Endometrium (tissue), 2 donors: ENCODE results near the gene SF3B2.
"Not testable (repeated sequence)": the region's sequence is repeated elsewhere in the genome, so short reads cannot be mapped to it uniquely, and the experiment has no call there.

Experiments used
- FAIRE-seq: peaks from 2 replicates; lab custom pipeline; 2012; peaks lifted over from hg19 to GRCh38; lab: Jason Lieb, UNC
- donor health status: control.
- donor health status: control.

The SF3B2 gene, protein sequence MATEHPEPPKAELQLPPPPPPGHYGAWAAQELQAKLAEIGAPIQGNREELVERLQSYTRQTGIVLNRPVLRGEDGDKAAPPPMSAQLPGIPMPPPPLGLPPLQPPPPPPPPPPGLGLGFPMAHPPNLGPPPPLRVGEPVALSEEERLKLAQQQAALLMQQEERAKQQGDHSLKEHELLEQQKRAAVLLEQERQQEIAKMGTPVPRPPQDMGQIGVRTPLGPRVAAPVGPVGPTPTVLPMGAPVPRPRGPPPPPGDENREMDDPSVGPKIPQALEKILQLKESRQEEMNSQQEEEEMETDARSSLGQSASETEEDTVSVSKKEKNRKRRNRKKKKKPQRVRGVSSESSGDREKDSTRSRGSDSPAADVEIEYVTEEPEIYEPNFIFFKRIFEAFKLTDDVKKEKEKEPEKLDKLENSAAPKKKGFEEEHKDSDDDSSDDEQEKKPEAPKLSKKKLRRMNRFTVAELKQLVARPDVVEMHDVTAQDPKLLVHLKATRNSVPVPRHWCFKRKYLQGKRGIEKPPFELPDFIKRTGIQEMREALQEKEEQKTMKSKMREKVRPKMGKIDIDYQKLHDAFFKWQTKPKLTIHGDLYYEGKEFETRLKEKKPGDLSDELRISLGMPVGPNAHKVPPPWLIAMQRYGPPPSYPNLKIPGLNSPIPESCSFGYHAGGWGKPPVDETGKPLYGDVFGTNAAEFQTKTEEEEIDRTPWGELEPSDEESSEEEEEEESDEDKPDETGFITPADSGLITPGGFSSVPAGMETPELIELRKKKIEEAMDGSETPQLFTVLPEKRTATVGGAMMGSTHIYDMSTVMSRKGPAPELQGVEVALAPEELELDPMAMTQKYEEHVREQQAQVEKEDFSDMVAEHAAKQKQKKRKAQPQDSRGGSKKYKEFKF

GRCh38 chr11:66051766-66052663, at the start of gene SF3B2:
TSS of gene SF3B2 (plus strand) at chr11:66052364. CDS start at chr11:66052385, 21 bp downstream.
- no peak for FAIRE-seq

DNA sequence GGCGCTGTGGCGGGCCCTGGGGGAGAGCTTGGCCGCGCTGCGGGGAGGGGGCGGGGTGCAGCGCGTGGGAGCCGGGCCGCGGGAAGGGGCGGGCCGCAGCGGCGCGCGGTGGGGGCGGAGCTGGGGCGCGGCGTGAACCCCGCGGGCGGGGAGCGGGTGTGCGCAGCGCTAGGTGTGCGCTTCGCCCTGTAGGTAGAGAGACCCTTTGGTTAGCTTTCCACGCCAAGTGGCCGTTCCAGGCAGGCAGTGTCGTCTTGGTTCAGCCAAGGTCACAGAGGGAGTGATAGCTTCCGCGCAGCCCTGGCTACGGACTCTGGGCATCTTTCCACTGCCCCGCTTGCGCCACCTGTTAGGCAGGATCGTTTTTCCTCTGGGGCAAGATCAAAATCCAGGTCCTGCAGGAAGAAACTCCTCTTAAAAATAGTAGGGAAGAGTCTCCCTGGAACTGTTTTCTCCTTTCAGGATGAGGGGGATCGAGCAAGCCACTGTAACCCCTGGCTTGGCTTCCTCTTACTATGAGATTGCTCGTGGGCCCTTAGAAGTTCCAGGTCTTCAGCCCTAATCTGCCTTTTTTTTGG, 49.4 kb upstream of the SF3B2 start:
- FAIRE-seq, result no peak

DNA sequence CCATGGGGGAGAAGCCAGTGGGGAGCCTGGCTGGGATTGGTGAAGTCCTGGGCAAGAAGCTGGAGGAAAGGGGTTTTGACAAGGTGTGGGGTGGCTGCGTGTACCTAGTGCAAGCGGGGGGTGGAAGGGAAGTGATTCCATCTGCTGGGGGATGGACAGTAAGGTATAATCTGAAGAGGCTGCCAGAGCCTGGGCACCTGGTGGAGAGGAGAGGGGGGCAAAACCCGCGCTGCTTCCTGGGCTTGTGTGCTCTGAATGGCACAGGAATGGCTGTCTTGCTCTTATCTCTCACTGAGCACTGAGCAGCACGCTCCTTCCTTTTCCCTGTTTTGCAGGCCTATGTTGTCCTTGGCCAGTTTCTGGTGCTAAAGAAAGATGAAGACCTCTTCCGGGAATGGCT, 48.9 kb upstream of the SF3B2 start:
- no peak for FAIRE-seq

DNA sequence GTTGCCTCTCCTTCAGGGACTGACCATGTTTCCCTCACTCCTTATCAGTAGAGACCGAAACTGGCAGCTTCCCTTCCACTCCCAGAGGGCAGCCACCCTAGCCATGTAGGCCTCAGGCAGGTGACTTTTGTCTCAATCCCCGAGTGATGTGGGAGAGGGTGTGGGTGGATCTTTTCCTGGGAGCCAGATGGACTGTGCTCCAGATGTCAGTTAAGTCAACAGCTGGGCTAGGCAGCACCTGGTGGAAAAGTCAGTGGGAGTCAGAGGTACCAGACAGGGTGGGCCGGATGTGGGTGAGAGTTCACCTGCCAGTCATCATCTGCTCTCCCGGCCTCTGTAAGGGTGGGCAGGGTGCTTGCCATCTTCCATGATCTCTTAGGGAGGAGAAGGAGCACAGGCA, 48.0 kb upstream of the SF3B2 start:
- FAIRE-seq, result no peak

DNA sequence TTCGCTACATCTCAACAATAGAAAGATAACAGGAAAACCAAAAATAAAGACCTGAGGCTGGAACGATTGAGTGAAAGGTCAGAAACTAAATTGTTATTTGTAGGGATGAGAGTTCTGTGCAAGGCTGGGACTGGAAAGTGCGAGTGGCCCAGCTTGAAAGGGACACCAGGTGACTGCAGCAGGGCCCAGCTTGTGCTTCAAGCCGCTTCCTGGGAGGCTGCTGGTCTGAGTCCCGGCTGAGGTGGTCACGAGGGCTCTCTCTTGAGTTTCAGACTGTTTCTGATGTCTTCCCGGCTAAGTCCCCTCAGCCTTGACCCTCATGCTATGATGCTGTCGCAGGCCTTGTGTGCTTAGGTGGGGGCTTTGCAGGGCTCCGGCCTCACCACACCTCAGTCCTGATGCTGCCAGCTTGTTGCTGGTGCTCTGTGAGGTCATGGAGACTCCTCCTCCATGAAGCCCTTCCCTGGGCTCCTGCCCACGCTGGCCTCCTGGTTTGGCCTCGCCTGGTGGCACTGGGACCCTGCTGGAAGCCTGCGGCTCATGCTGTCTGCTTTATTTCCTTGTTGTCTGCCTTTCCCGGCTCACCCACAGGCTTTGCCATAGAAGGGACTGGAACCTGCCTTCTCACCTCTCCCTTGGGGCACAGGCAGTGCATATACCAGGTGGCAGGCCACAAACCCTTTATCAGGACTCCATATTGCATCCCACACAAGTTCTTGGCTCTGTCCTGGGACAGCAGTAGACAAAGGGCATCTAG, 45.9 kb upstream of the SF3B2 start:
- FAIRE-seq, result no peak

GRCh38 chr11:66006891-66007176, 45.3 kb upstream of the SF3B2 start:
- FAIRE-seq, result no peak

GRCh38 chr11:66007201-66007634, 44.9 kb upstream of the SF3B2 start:
- FAIRE-seq, result no peak

DNA sequence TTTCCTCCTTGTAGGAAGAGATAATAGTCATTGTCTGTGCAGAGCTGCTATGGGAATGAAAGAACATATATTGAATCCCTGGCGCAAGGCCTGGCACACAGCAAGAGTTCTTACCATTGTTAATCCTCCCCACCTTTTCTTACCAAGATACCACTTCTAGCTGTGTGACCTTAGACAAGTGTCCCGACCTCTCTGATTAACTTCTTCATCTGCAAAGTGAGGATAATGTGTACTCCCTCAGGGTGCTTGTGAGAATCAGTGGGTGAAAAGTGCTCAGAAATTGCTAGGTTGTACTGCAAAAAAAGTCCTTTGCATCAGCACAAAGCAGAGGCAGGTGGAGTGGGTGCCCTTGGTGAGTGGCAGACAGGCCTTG, 44.1 kb upstream of the SF3B2 start:
- no peak for FAIRE-seq

- FAIRE-seq, result no peak
Measured at GRCh38 chr11:66008468-66009101, 43.6 kb upstream of the SF3B2 start.

- FAIRE-seq, result not testable (repeated sequence)
Measured at GRCh38 chr11:66010036-66010435, 42.1 kb upstream of the SF3B2 start.

GRCh38 chr11:66011239-66011784, 40.9 kb upstream of the SF3B2 start:
- no peak for FAIRE-seq

DNA sequence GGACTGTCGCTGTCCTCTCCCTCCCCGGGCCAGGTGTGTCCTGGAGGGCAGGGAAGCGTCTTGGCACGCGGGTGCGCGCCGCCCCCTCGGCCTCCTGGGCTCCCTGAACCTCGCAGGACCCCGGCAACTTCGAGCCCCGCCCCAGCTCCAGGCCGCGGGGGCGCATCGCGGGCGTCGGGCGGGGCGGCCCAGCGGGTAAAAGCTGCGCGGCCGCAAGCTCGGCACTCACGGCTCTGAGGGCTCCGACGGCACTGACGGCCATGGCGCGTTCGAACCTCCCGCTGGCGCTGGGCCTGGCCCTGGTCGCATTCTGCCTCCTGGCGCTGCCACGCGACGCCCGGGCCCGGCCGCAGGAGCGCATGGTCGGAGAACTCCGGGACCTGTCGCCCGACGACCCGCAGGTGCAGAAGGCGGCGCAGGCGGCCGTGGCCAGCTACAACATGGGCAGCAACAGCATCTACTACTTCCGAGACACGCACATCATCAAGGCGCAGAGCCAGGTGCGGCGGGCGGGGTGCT, 40.3 kb upstream of the SF3B2 start, which contains the start of gene CST6:
Gene CST6 (plus strand): TSS at position 224 of the 519 bp plus-strand sequence. CDS start 37 bp downstream, at position 261.
- FAIRE-seq, result no peak

DNA sequence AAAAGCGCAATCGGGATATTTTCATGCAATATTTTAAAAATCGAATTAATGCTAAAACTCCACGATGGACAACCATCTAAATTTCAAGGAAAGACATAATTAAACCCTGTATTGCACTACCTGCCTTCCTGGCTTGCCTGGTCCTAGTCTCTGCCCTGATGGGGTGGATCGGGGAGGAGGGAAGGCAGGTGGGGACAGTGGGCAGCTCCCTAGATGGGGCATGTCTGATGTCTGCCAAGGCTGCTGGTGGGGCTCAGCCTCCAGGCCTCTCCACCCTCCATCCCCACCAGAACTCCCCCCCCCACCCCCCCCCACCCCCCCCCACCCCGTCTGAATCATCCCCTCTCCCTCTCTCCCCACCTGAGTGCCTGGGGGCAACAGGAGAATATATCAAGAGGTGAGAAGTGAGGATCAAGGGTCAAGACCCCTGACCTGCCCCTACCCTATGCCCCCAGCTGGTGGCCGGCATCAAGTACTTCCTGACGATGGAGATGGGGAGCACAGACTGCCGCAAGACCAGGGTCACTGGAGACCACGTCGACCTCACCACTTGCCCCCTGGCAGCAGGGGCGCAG, 39.7 kb upstream of the SF3B2 start:
- FAIRE-seq, result no peak

GRCh38 chr11:66012946-66013761, 39.0 kb upstream of the SF3B2 start:
- no peak for FAIRE-seq

- no peak for FAIRE-seq
Measured at GRCh38 chr11:66013762-66014100, 38.4 kb upstream of the SF3B2 start.

DNA sequence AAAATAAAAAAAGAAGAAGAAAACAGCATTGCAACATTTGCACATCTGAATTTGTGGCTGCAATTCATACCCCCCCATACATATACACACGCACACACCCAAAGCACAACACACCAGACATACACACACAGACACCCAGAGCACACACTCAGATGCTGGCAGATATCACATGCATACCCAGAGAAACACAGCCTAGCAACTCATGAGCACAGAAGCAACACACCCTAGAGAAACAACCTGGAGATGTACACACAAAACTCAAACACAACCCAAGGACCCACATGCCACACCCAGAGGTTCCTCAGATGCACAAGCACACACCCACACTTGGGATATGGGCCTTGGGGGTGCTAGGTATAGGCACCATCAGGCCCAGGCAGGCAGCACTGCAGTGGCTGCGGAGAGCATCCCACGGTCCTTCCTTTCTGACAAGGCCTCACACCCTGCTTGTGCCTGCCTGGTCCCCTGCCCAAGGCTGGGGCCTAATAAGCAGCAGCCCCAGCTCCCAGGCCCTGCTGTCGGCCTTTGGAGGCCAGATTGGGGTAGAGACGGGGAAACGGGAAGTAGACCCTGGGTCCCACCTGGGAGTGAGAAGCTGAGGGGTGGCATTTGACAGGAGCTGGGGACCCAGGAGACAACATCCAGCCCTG, 37.2 kb upstream of the SF3B2 start:
- FAIRE-seq, result no peak

- FAIRE-seq, result no peak
Measured at GRCh38 chr11:66015454-66015881, 36.7 kb upstream of the SF3B2 start.
